ENCODE data around the gene HOXA6.

The HOXA6 gene

DNA sequence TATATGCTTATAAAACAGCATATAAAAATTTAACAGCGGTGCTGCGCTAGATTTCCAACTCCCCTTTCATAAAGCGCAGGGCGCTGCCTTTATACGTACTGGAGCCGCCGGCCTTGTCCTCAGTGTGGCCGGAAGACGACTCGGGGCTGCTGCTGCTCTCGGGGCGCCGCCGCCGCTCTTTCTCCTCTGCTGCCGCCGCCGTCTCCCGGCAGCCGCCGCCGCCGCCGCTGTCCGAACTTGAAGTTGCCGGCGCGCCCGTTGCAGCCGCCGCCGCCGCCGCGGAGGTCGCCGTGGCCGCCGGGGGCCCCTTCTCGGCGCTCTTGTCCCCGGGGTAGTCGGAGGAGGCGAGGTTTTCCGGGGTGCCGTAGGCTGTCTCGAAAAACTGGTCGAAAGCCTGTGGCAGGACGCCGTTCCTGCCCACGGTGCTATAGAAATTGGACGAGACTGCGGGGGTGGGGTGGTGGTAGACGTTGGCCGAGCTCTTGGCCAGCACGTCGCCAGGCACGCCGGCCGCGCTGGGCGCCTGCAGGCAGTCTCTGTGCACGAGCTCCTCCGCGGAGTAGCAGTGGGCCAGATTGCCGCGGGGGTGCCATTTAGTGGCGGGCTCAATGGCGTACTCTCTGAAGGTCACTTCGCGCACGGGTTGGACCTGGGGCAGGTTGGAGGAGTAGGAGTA, 36.9 kb upstream of the HOXA6 start:
- peak; percentile 72 for DNase-seq

GRCh38 chr7:27183682-27184336, 36.2 kb upstream of the HOXA6 start:
- peak; percentile 72 for DNase-seq

DNA sequence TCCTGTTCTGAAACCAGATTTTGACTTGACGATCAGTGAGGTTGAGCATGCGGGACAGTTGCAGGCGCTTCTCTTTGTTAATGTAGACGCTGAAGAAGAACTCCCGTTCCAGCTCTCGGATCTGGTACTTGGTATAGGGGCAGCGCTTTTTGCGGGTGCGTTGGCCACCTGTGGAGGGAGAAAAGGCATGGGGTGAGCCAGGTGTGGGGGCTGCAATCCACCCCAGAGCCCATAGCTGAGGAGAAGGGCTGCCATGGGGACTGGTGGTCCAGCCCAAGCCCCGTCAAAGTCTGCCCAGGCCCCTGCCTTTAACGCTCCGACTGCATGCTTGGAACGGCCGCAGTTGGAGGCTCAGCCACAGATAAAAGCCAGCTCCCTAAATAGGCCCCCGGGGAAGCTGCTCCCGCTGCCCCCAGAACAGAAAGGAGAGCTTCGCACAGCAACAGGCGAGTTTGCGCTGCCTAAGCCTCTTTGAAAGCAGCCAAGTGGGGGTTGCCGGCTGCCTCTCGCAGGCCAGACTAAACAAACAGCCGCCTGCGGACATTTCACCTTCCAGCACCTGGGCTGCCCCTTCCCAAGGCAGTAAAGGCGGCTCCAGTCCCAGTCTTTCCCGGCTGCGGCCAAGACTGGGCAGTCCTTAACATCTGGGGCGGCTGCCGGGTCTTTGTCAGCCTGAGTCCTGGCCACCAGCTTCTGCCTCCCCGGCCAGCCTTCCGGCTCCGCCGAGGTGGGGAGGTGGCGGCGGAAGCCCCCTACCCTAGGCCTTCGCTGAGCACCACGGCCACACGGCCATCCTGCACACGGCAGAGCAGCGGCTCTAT, 35.5 kb upstream of the HOXA6 start:
- no peak for DNase-seq

- DNase-seq, result no peak
Observed at GRCh38 chr7:27182285-27182841, 34.8 kb upstream of the HOXA6 start.

DNA sequence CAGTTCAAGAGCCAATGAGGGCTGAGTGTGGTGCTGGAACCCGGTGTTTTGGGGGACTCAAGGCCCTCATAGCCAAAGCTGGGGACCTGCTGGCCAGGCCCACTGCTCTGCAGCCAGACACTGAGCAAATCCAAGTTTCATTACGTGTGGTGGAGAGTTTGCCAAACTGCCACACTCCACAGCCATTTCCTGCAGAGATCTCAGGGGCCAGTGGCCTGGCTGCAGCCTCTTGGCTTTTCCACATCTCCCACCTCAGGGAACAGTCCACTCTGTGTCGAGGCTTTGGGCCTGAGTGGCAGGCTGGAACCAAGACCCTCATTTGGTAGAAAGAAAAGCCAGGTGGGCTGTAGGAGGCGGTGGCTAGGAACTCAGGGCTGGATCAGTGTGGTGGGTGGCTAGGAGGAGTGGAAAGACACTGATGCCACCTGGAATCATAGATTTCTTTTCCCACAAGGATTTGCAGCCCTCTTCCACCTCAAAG, 34.3 kb upstream of the HOXA6 start:
- no peak for DNase-seq

DNA sequence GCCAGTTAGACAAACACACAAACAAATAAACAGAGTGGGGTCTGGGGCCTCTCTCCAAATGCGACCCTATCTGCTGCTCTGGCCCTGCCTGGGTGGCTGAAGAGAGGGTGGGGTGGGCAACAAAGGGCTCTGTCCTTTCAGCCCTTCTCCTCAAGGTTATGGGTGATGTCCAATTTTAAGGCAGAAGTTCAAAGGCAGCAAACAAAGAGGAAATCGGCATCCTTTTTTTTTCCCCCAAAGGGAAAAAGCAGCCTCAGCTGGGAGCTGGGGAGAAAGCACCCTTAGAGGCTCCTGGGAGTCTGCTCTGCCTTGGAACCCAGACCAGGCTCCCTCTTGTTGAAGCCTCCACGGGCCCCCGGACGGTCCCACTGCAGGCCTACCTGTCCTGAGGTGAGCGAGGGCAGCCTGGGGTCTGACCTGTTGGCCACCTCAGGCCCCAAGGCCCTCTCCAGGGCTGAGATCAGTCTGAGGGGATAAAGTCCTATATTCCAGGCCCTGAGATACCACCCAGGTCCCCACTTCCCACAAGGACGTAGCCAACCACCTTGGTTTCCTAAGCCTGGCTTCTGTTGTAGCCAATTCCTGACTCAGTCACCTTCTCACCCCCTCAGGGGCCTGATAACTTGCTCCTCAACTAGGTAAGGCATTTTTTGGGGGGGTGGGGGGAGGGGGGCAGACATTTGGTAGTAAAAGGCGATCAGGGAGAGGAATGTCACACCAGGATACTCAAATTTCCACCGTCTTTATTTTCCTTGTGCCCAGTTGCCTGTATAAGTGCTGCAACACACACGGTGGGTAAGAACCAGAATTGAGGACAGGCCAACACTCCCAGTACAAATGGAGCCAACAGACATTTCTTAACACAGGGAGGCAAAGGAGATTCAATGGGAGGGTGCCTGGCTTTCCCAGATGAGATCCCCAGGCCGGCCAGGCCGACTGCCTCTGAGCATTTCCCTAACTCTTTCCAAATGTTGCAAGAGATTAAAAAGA, 33.2 kb upstream of the HOXA6 start:
- no peak for DNase-seq

DNA sequence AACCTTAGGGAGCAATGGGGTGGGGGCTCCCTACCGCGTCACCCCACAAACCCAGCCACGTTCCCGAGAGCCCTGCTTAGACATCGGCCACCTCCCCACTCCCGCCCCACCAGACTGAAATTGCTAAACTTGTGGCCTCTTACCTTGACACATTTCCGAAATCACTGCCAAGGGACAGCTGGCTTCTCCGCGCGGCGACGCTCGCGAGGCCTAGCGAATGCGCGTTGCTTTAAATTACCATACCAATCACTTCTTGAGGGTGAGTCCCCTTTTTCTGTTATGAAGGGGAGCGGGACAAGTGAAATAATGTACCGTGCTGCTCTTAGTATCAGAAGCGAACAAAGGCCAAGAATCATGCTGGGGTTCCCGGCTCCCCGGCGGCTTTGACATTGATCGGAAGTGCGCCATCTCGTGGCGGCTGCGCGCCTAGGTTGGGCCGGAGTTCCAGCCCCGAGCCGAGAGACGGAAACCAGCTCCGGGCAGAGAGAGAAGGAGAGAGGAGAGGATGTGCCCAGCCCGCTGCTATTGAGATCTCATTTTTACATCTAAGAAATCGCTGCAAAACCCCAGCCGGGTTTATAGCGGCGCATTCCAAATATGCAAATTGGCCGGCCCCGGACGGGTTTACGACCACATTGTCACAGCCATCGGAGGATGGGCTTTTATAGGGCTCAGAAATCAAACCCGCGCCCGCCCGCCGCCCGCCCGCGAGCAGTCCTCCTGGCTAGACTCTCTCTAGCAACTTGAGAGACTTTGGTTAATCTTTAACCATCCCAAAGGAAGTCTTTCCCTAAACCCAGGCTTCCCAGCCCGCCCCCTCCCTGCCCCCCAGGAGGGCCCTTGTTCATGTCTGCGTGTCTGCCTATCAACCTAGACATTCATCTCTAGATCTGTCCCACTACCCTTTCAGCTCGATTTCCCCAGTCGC, 32.2 kb upstream of the HOXA6 start:
- DNase-seq, result peak; percentile 32

DNA sequence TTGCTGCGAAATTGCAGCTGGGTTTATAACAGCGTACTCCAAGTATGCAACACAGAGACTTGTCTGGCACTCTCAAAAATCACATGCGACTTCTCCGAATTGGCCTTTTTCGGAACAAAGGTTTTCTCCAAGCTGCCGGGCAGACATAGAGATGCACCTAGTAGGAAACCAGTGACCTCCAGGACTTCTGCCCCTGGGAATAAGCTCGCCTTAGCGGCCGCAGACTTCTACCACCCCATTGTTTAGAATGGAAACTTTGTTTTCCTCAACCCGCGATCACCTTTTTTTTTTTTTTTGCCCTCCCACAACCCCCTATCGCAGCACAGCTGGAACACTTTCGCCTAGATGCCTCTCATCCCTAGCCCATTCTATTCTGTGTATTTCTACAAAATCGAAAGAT, 31.5 kb upstream of the HOXA6 start:
- no peak for DNase-seq

GRCh38 chr7:27178366-27178765, 30.8 kb upstream of the HOXA6 start:
- no peak for DNase-seq

DNA sequence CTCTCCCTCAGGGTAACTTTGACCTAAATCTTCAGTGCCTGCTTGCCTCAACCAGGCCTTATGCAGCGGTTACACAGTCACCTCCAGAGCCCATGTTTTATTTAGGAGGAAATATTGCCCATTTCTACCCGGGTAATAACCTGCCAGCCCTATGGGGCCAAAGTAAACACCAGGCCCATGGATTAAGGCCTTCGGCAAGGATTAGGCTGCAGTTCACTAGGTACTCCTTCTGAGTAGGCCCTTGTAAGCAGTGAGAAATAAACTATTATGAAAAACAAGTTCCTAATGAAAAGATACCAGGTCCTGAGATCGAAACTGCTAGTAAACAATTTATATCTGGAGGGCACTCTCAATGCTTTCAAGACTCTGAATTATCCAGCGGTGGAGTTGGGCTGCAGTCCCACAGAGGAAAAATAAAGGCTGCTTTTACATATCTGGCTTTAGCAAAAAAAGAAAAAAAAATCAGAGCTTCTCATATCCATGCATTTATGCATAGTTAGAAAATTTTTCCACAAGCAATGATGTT, 30.3 kb upstream of the HOXA6 start:
- no peak for DNase-seq

GRCh38 chr7:27176962-27177794, 29.6 kb upstream of the HOXA6 start:
- no peak for DNase-seq

- DNase-seq, result no peak
Observed at GRCh38 chr7:27176524-27176845, 28.9 kb upstream of the HOXA6 start.

DNA sequence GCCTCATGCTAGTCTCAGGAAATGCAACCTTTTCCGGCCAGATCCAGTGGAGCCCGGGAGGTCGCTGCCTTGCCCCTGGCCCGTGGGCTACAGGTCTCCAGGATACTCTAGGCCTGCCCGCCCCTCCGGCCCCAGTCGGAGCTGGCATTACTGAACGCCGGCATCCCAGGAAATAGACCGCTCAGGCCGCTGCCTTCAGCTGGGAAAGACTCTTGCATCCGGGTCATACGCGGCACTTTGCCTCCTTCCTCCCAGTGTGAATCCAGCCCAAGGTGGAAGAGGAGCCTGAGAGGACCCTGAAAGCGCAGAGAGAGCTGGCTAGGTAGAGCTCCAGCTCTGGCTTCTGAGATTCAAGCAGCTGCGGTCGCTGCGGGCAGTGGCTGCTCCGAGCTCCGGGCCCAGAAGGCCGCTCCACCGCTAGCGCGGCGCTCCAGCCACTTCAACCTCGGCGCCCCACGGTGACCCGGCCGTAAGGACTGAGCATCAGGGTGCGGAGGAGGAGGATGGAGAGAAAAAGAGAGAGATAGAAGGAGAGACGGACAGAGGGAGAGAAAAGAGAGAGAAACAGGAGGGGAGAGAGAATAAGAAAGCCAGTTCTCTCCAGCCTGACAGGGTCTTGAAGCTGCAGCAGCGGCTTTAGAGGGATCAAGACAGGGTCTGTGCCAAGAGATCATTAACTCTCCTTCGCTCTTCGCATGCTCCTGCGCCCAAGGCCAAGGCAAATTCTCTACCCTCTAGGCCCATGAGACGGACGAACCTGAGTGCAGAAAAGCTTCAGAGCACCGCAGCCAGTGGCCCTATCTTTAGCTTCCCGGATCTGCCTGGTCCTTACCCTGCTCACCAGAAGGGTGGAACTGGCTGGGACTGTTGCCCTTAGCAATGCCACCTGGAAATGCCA, 28.3 kb upstream of the HOXA6 start:
- no peak for DNase-seq

GRCh38 chr7:27174874-27175625, 27.5 kb upstream of the HOXA6 start:
- DNase-seq, result no peak

GRCh38 chr7:27173956-27174873, 26.6 kb upstream of the HOXA6 start, which contains the start of gene HOXA10:
HOXA10 (minus strand) TSS chr7:27174320; CDS start chr7:27174306, 14 bp downstream.
- DNase-seq, result peak; percentile 41

DNA sequence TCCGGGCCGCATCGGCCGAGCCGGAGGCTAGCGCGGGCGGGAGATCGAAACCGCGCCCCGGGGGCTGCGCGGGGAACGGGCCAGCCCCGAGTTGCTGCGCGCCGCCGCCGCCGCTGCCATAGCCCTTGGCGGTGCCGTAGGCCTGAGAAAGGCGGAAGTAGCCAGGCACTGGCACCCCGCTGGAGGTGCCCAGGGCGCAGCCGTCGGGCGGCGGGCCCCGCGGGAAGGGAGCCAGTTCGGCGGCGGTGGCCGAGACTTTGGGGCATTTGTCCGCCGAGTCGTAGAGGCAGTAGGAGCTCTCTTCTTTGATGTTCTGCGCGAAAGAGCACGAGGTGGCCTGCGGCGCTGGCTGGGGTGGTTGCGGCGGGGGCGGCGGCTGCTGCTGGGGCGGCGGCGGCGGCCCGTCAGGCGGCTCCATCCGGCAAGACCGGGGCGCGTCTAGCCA, 26.0 kb upstream of the HOXA6 start:
- DNase-seq, result peak; percentile 42

All from NCI-H2171 treated with DMSO at 0.1 percent for 48 hours (cell line).